HEK293T (cell line): ENCODE results near the gene L3MBTL4.

Source experiments
- CTCF ChIA-PET: fragments of 350-600 bp; formaldehyde crosslinking; extraction: SDS; loops from one replicate; lab custom pipeline; 2021; ENCODE audit warnings: antibody characterized with exemption, inconsistent platforms; lab: Yijun Ruan, JAX
- POLR2A ChIA-PET: fragments of 350-600 bp; formaldehyde crosslinking; extraction: SDS; loops from one replicate; lab custom pipeline; 2020; ENCODE audit warnings: antibody characterized with exemption, inconsistent platforms; lab: Yijun Ruan, JAX
- DNase-seq: peaks from one replicate; pipeline ENCODE4 v3.0.0; 2012; ENCODE audit warnings: mixed read lengths; ENCODE audit errors: extremely low spot score
- ARNT ChIP-seq: fragments of 450-650 bp; IDR thresholded peaks from 2 replicates; pipeline ENCODE4 v1.6.1; 2017; ENCODE audit warnings: mild to moderate bottlenecking
- BHLHE40 ChIP-seq: fragments of 450-650 bp; IDR thresholded peaks from 2 replicates; pipeline ENCODE4 v1.6.1; 2016; ENCODE audit warnings: mild to moderate bottlenecking, moderate library complexity, borderline replicate concordance
- CTBP1 ChIP-seq: fragments of 450-650 bp; IDR thresholded peaks from 2 replicates; pipeline ENCODE4 v1.6.1; 2016; ENCODE audit warnings: borderline replicate concordance
- ELF4 ChIP-seq: fragments of 450-650 bp; IDR thresholded peaks from 2 replicates; pipeline ENCODE4 v1.6.1; 2017; ENCODE audit warnings: antibody characterized with exemption
- FOXA1 ChIP-seq: fragments of 450-650 bp; IDR thresholded peaks from 2 replicates; pipeline ENCODE4 v1.6.1; 2016; ENCODE audit warnings: mild to moderate bottlenecking
- FOXK2 ChIP-seq: fragments of 450-650 bp; IDR thresholded peaks from 2 replicates; pipeline ENCODE4 v1.6.1; 2016; ENCODE audit warnings: mild to moderate bottlenecking
- FOXM1 ChIP-seq: fragments of 450-650 bp; IDR thresholded peaks from 2 replicates; pipeline ENCODE4 v1.6.1; 2017; ENCODE audit warnings: mild to moderate bottlenecking, borderline replicate concordance
- HDGF ChIP-seq: fragments of 450-650 bp; IDR thresholded peaks from 2 replicates; pipeline ENCODE4 v1.6.1; 2017; ENCODE audit warnings: antibody characterized with exemption, borderline replicate concordance
- L3MBTL2 ChIP-seq: fragments of 450-650 bp; conservative IDR thresholded peaks from 2 replicates; pipeline ENCODE4 v1.6.1; 2016; ENCODE audit warnings: mild to moderate bottlenecking
- LEF1 ChIP-seq: fragments of 450-650 bp; IDR thresholded peaks from 2 replicates; pipeline ENCODE4 v1.6.1; 2017; ENCODE audit warnings: mild to moderate bottlenecking, borderline replicate concordance
- NFRKB ChIP-seq: fragments of 450-650 bp; IDR thresholded peaks from 2 replicates; pipeline ENCODE4 v1.6.1; 2016; ENCODE audit warnings: mild to moderate bottlenecking, moderate library complexity
- PKNOX1 ChIP-seq: fragments of 450-650 bp; IDR thresholded peaks from 2 replicates; pipeline ENCODE4 v1.6.1; 2016
- SP1 ChIP-seq: fragments of 450-650 bp; IDR thresholded peaks from 2 replicates; pipeline ENCODE4 v1.6.1; 2017
- SUZ12 ChIP-seq: fragments of 450-650 bp; IDR thresholded peaks from 2 replicates; pipeline ENCODE4 v1.6.1; 2016; ENCODE audit warnings: mild to moderate bottlenecking
- TARDBP ChIP-seq: fragments of 450-650 bp; IDR thresholded peaks from 2 replicates; pipeline ENCODE4 v1.6.1; 2016
- ZNF384 ChIP-seq: fragments of 450-650 bp; IDR thresholded peaks from 2 replicates; pipeline ENCODE4 v1.6.1; 2016

The L3MBTL4 gene

GRCh38 chr18:5937795-5938194, 476.9 kb downstream of the L3MBTL4 start:
- CTCF ChIA-PET, result no interaction called here

GRCh38 chr18:5937121-5937520, 477.6 kb downstream of the L3MBTL4 start:
- POLR2A ChIA-PET, result no interaction called here

More at GRCh38 chr18:5937795-5938194, 476.9 kb downstream of the L3MBTL4 start:
- no peak for DNase-seq
- TF ChIP-seq TARDBP, result no peak
- no peak for TF ChIP-seq NFRKB
- no peak for TF ChIP-seq PKNOX1
- no peak for TF ChIP-seq ELF4
- TF ChIP-seq CTBP1, result no peak
- TF ChIP-seq FOXM1, result no peak
- TF ChIP-seq FOXA1, result no peak
- TF ChIP-seq L3MBTL2, result no peak
- no peak for TF ChIP-seq ARNT
- TF ChIP-seq FOXK2, result no peak
- no peak for TF ChIP-seq HDGF
- TF ChIP-seq ZNF384, result no peak
- TF ChIP-seq SUZ12, result no peak
- TF ChIP-seq BHLHE40, result no peak
- TF ChIP-seq SP1, result no peak
- no peak for TF ChIP-seq LEF1
- POLR2A ChIA-PET, result no interaction called here

GRCh38 chr18:5930789-5931188, 483.9 kb downstream of the L3MBTL4 start:
- CTCF ChIA-PET, result no interaction called here

More at GRCh38 chr18:5937121-5937520, 477.6 kb downstream of the L3MBTL4 start:
- TF ChIP-seq FOXM1 (no peak), SP1 (no peak), ARNT (no peak), FOXK2 (no peak), BHLHE40 (no peak), ZNF384 (no peak), PKNOX1 (no peak), L3MBTL2 (no peak), LEF1 (no peak), FOXA1 (no peak), CTBP1 (no peak), ELF4 (no peak), NFRKB (no peak), TARDBP (no peak), SUZ12 (no peak)
- no peak for DNase-seq
- CTCF ChIA-PET, result no interaction called here

GRCh38 chr18:5918205-5918858, 496.4 kb downstream of the L3MBTL4 start:
- no peak for TF ChIP-seq PKNOX1
- TF ChIP-seq HDGF, result no peak
- TF ChIP-seq ARNT, result no peak
- no peak for TF ChIP-seq L3MBTL2
- TF ChIP-seq SP1, result no peak
- no peak for TF ChIP-seq FOXA1
- no peak for TF ChIP-seq FOXM1
- TF ChIP-seq NFRKB, result no peak
- no peak for TF ChIP-seq CTBP1
- no peak for TF ChIP-seq LEF1
- TF ChIP-seq ELF4, result no peak
- no peak for TF ChIP-seq TARDBP
- TF ChIP-seq BHLHE40, result no peak
- TF ChIP-seq FOXK2, result no peak
- TF ChIP-seq SUZ12, result no peak
- no peak for TF ChIP-seq ZNF384
- ChIA-PET CTCF (no interaction called here), POLR2A (no interaction called here)
- no peak for DNase-seq

More at GRCh38 chr18:5930789-5931188, 483.9 kb downstream of the L3MBTL4 start:
- POLR2A ChIA-PET, result no interaction called here
- no peak for TF ChIP-seq TARDBP
- TF ChIP-seq CTBP1, result no peak
- TF ChIP-seq PKNOX1, result no peak
- TF ChIP-seq L3MBTL2, result no peak
- TF ChIP-seq LEF1, result no peak
- TF ChIP-seq ZNF384, result no peak
- no peak for TF ChIP-seq FOXK2
- no peak for DNase-seq

GRCh38 chr18:5914951-5915350, 499.8 kb downstream of the L3MBTL4 start:
- ChIA-PET CTCF (interaction anchor here (1.0 kb wide), 1 partner anchor 24 kb away, joined by 4 read pairs; no protein-coding TSS in a partner anchor), POLR2A (interaction anchor here (1.0 kb wide), 1 partner anchor 22 kb away, joined by 3 read pairs; no protein-coding TSS in a partner anchor)
- TF ChIP-seq BHLHE40 (no peak), L3MBTL2 (no peak), SUZ12 (no peak), FOXA1 (no peak), FOXK2 (no peak), SP1 (no peak), ZNF384 (no peak), PKNOX1 (no peak), HDGF (no peak), TARDBP (no peak), ARNT (no peak), LEF1 (no peak), CTBP1 (no peak), FOXM1 (no peak), ELF4 (no peak), NFRKB (no peak)
- no peak for DNase-seq
